ENCODE measurements around the gene PTPN1.
"Not testable (repeated sequence)": the region's sequence is repeated elsewhere in the genome, so short reads cannot be mapped to it uniquely, and the experiment has no call there.

PTPN1 gene

GRCh38 chr20:50509923-50510705 lies at the start of gene PTPN1:
Gene PTPN1, plus strand, starts transcription at chr20:50510383. Its CDS starts 145 bp downstream, at chr20:50510528.
- peak; percentile 99 for DNase-seq (ENCODE audit: low spot score)

GRCh38 chr20:50460608-50461267 lies 49.4 kb upstream of the PTPN1 start:
- peak; percentile 81 for DNase-seq (ENCODE audit: low spot score)

- DNase-seq (ENCODE audit: low spot score) = no peak
Measured at GRCh38 chr20:50462093-50462690, 48.0 kb upstream of the PTPN1 start.

- DNase-seq (ENCODE audit: low spot score) = peak; percentile 67
Measured at GRCh38 chr20:50464026-50464724, 46.0 kb upstream of the PTPN1 start.

- DNase-seq (ENCODE audit: low spot score) = no peak
Measured at GRCh38 chr20:50464725-50465650, 45.2 kb upstream of the PTPN1 start.

GRCh38 chr20:50467174-50467573 lies 43.0 kb upstream of the PTPN1 start:
- no peak for DNase-seq (ENCODE audit: low spot score)

GRCh38 chr20:50467718-50468356 lies 42.3 kb upstream of the PTPN1 start:
- peak; percentile 72 for DNase-seq (ENCODE audit: low spot score)

- no peak for DNase-seq (ENCODE audit: low spot score)
Measured at GRCh38 chr20:50468378-50468798, 41.8 kb upstream of the PTPN1 start.

- no peak for DNase-seq (ENCODE audit: low spot score)
Measured at GRCh38 chr20:50469176-50469723, 40.9 kb upstream of the PTPN1 start.

- no peak for DNase-seq (ENCODE audit: low spot score)
Measured at GRCh38 chr20:50469796-50470195, 40.4 kb upstream of the PTPN1 start.

- DNase-seq (ENCODE audit: low spot score) = no peak
Measured at GRCh38 chr20:50470264-50470858, 39.8 kb upstream of the PTPN1 start.

GRCh38 chr20:50471231-50471630 lies 39.0 kb upstream of the PTPN1 start:
- DNase-seq (ENCODE audit: low spot score) = no peak

GRCh38 chr20:50472693-50473664 lies 37.2 kb upstream of the PTPN1 start:
- DNase-seq (ENCODE audit: low spot score) = no peak

- DNase-seq (ENCODE audit: low spot score) = not testable (repeated sequence)
Measured at GRCh38 chr20:50474356-50474755, 35.8 kb upstream of the PTPN1 start.

- DNase-seq (ENCODE audit: low spot score) = peak; percentile 60
Measured at GRCh38 chr20:50475681-50476292, 34.4 kb upstream of the PTPN1 start.

- DNase-seq (ENCODE audit: low spot score) = no peak
Measured at GRCh38 chr20:50477239-50477872, 32.8 kb upstream of the PTPN1 start.

- DNase-seq (ENCODE audit: low spot score) = peak; percentile 79
Measured at GRCh38 chr20:50478162-50478990, 31.8 kb upstream of the PTPN1 start.
